HG02981 (cell line): ENCODE data around the gene B3GALT4.

Source experiments
- ATAC-seq: cut with Tn5 transposase; IDR thresholded peaks from one replicate; pipeline ENCODE4 v1.9.1; 2021; ENCODE audit warnings: mild to moderate bottlenecking, moderate library complexity; ENCODE audit not compliant: unreplicated experiment

B3GALT4 gene

GRCh38 chr6:33290459-33290858, 13.5 kb downstream of the B3GALT4 start:
- no peak for ATAC-seq

- ATAC-seq, result no peak
These were observed 16.2 kb downstream of the B3GALT4 start for GRCh38 chr6:33292996-33293682.

GRCh38 chr6:33294086-33294823, 17.3 kb downstream of the B3GALT4 start:
- no peak for ATAC-seq

- no peak for ATAC-seq
These were observed 18.9 kb downstream of the B3GALT4 start for GRCh38 chr6:33295621-33296369.

GRCh38 chr6:33296797-33297405, 20.0 kb downstream of the B3GALT4 start:
- no peak for ATAC-seq

- no peak for ATAC-seq
These were observed 20.6 kb downstream of the B3GALT4 start for GRCh38 chr6:33297406-33297955.

GRCh38 chr6:33297956-33298772, 21.2 kb downstream of the B3GALT4 start:
- no peak for ATAC-seq

GRCh38 chr6:33298773-33299236, 21.9 kb downstream of the B3GALT4 start, which contains the start of gene RGL2:
TSS of gene RGL2 (minus strand) at chr6:33298942. CDS start at chr6:33298610, 332 bp downstream.
- ATAC-seq, result peak; percentile 25

GRCh38 chr6:33299237-33299944, 22.5 kb downstream of the B3GALT4 start:
- ATAC-seq, result peak; percentile 55

- ATAC-seq, result no peak
These were observed 25.0 kb downstream of the B3GALT4 start for GRCh38 chr6:33301877-33302276.

- no peak for ATAC-seq
These were observed 27.3 kb downstream of the B3GALT4 start for GRCh38 chr6:33304216-33304615.

GRCh38 chr6:33305052-33305451, 28.1 kb downstream of the B3GALT4 start:
- ATAC-seq, result no peak

- no peak for ATAC-seq
These were observed 29.4 kb downstream of the B3GALT4 start for GRCh38 chr6:33306356-33306755.

- ATAC-seq, result no peak
These were observed 35.6 kb downstream of the B3GALT4 start for GRCh38 chr6:33312361-33313104.

GRCh38 chr6:33313105-33313708, 36.3 kb downstream of the B3GALT4 start:
- peak; percentile 2 for ATAC-seq

- peak; percentile 36 for ATAC-seq
These were observed 37.0 kb downstream of the B3GALT4 start, which contains the start of gene TAPBP for GRCh38 chr6:33313709-33314514. TSS of gene TAPBP (minus strand) at chr6:33314078. CDS start at chr6:33314041, 37 bp downstream.

- no peak for ATAC-seq
These were observed 37.6 kb downstream of the B3GALT4 start for GRCh38 chr6:33314515-33314942.
